GM10248 (cell line): ENCODE measurements around the gene JMJD8.
"Not testable (repeated sequence)": the region's sequence is repeated elsewhere in the genome, so short reads cannot be mapped to it uniquely, and the experiment has no call there.

Source experiments
- CTCF ChIA-PET: fragments of 300-600 bp; sonication (Branson Sonifier 250); formaldehyde crosslinking; extraction: SDS; loops from one replicate; lab custom pipeline; 2021; ENCODE audit warnings: antibody characterized with exemption; lab: Yijun Ruan, JAX
- POLR2A ChIA-PET: fragments of 350-650 bp; sonication (Branson Sonifier 250); formaldehyde crosslinking; extraction: SDS; loops from one replicate; lab custom pipeline; 2020; ENCODE audit warnings: antibody characterized with exemption; lab: Yijun Ruan, JAX
- DNase-seq: peaks from one replicate; pipeline ENCODE4 v3.0.0; 2012; ENCODE audit errors: extremely low spot score
- CTCF ChIP-seq: IDR thresholded peaks from 2 replicates; pipeline ENCODE4 v1.5.1; 2012; ENCODE audit warnings: mild to moderate bottlenecking, low read depth; ENCODE audit errors: extremely low read depth, missing control alignments, control extremely low read depth

JMJD8 gene

GRCh38 chr16:714079-714478 is 29.9 kb upstream of the JMJD8 start:
- CTCF ChIA-PET, result interaction anchor here (1.4 to 8.3 kb wide), 5 partner anchors 9 to 70 kb away, joined by 3 to 169 read pairs (median 6); partner anchors contain the start of genes ANTKMT, CCDC78, CHTF18 and CIAO3
- POLR2A ChIA-PET, result no interaction called here
- no peak for DNase-seq
- TF ChIP-seq CTCF, result no peak

- CTCF ChIA-PET, result interaction anchor here (0.7 to 8.3 kb wide), 20 partner anchors 10 to 484 kb away, joined by 3 to 169 read pairs (median 4); partner anchors contain the start of genes ANTKMT, CCDC78, CHTF18 and CIAO3
- peak; percentile 28 for TF ChIP-seq CTCF
- DNase-seq, POLR2A ChIA-PET: not testable (repeated sequence)
Observed at GRCh38 chr16:712740-713250, 28.7 kb upstream of the JMJD8 start.

- ChIA-PET CTCF (interaction anchor here (0.7 to 8.3 kb wide), 21 partner anchors 9 to 485 kb away, joined by 3 to 169 read pairs (median 4); partner anchors contain the start of genes ANTKMT, CCDC78, CHTF18 and CIAO3), POLR2A (no interaction called here)
- peak; percentile 91 for TF ChIP-seq CTCF
- peak; percentile 91 for DNase-seq
Observed at GRCh38 chr16:711548-712320, 27.6 kb upstream of the JMJD8 start.

- ChIA-PET CTCF (interaction anchor here (1.9 to 8.3 kb wide), 4 partner anchors 12 to 346 kb away, joined by 6 to 169 read pairs (median 34); partner anchors contain the start of genes ANTKMT, CCDC78, CHTF18 and HAGHL), POLR2A (no interaction called here)
- TF ChIP-seq CTCF, result no peak
- no peak for DNase-seq
Observed at GRCh38 chr16:711084-711483, 26.9 kb upstream of the JMJD8 start.

- ChIA-PET CTCF (interaction anchor here (1.9 to 8.3 kb wide), 4 partner anchors 13 to 347 kb away, joined by 6 to 169 read pairs (median 34); partner anchors contain the start of genes ANTKMT, CCDC78, CHTF18 and HAGHL), POLR2A (interaction anchor here (0.5 kb wide), 1 partner anchor 375 kb away, joined by 3 read pairs; no protein-coding TSS in a partner anchor)
- no peak for DNase-seq
- no peak for TF ChIP-seq CTCF
Observed at GRCh38 chr16:710500-711075, 26.5 kb upstream of the JMJD8 start.
